Rectal smooth muscle tissue (tissue), 1 donor: ENCODE results near the gene ZBTB16.

Experiments used
- H3K27ac ChIP-seq: one replicate; pipeline ENCODE4 v1.7.0; 2013; ENCODE audit warnings: low read depth, low read length, inconsistent platforms
- H3K27me3 ChIP-seq: one replicate; pipeline ENCODE4 v1.7.0; 2013; ENCODE audit warnings: low read length; ENCODE audit not compliant: control insufficient read depth, insufficient read depth
- H3K36me3 ChIP-seq: one replicate; pipeline ENCODE4 v1.7.0; 2013; ENCODE audit warnings: low read length; ENCODE audit not compliant: control insufficient read depth, insufficient read depth
- H3K4me1 ChIP-seq: one replicate; pipeline ENCODE4 v1.7.0; 2013; ENCODE audit warnings: low read length; ENCODE audit not compliant: control insufficient read depth, insufficient read depth
- H3K4me3 ChIP-seq: one replicate; pipeline ENCODE4 v1.7.0; 2013; ENCODE audit warnings: low read length
- H3K9ac ChIP-seq: one replicate; pipeline ENCODE4 v1.7.0; 2013; ENCODE audit warnings: low read length

Gene ZBTB16

GRCh38 chr11:114239753-114240161, 180.2 kb downstream of the ZBTB16 start:
- H3K27me3 ChIP-seq = no peaks in the 10 kb centered on the region
- no peak overlapping the region for H3K4me3 ChIP-seq
- peaks cover 4% of the 10 kb centered on the region for H3K36me3 ChIP-seq
- no peak overlapping the region for H3K9ac ChIP-seq
- no peak overlapping the region for H3K27ac ChIP-seq
- peaks cover 6% of the 10 kb centered on the region for H3K4me1 ChIP-seq

- no peaks in the 10 kb centered on the region for H3K27me3 ChIP-seq
- no peak overlapping the region for H3K9ac ChIP-seq
- peaks cover 6% of the 10 kb centered on the region for H3K4me1 ChIP-seq
- H3K36me3 ChIP-seq = peaks cover 4% of the 10 kb centered on the region
- no peak overlapping the region for H3K4me3 ChIP-seq
- H3K27ac ChIP-seq = no peak overlapping the region
Observed at GRCh38 chr11:114242032-114242431, 182.5 kb downstream of the ZBTB16 start.

- H3K36me3 ChIP-seq = peaks cover 4% of the 10 kb centered on the region
- H3K27ac ChIP-seq = peak overlapping the region; percentile 8
- H3K4me1 ChIP-seq = peaks cover 6% of the 10 kb centered on the region
- H3K27me3 ChIP-seq = no peaks in the 10 kb centered on the region
- H3K4me3 ChIP-seq = no peak overlapping the region
- no peak overlapping the region for H3K9ac ChIP-seq
Observed at GRCh38 chr11:114243461-114244372, 184.2 kb downstream of the ZBTB16 start.

GRCh38 chr11:114244726-114245394, 185.3 kb downstream of the ZBTB16 start:
- no peak overlapping the region for H3K4me3 ChIP-seq
- peaks cover 4% of the 10 kb centered on the region for H3K36me3 ChIP-seq
- no peak overlapping the region for H3K9ac ChIP-seq
- no peaks in the 10 kb centered on the region for H3K27me3 ChIP-seq
- H3K4me1 ChIP-seq = peaks cover 6% of the 10 kb centered on the region
- no peak overlapping the region for H3K27ac ChIP-seq

- Histone ChIP-seq H3K27me3 (no peaks in the 10 kb centered on the region), H3K4me3 (no peak overlapping the region), H3K9ac (no peak overlapping the region), H3K27ac (no peak overlapping the region), H3K36me3 (peaks cover 4% of the 10 kb centered on the region), H3K4me1 (peaks cover 6% of the 10 kb centered on the region)
Observed at GRCh38 chr11:114246321-114247069, 187.0 kb downstream of the ZBTB16 start.

- H3K4me3 ChIP-seq = no peak overlapping the region
- H3K27me3 ChIP-seq = no peaks in the 10 kb centered on the region
- H3K9ac ChIP-seq = no peak overlapping the region
- peaks cover under 1% of the 10 kb centered on the region for H3K36me3 ChIP-seq
- peaks cover 6% of the 10 kb centered on the region for H3K4me1 ChIP-seq
- no peak overlapping the region for H3K27ac ChIP-seq
Observed at GRCh38 chr11:114247070-114247789, 187.7 kb downstream of the ZBTB16 start.

- Histone ChIP-seq H3K4me1 (no peaks in the 10 kb centered on the region), H3K36me3 (no peaks in the 10 kb centered on the region)
Observed at GRCh38 chr11:114250180-114250579, 190.7 kb downstream of the ZBTB16 start.

GRCh38 chr11:114250993-114251814, 191.7 kb downstream of the ZBTB16 start:
- H3K4me1 ChIP-seq = no peaks in the 10 kb centered on the region
- no peaks in the 10 kb centered on the region for H3K27me3 ChIP-seq
- H3K9ac ChIP-seq = no peak overlapping the region
- no peak overlapping the region for H3K4me3 ChIP-seq
- H3K36me3 ChIP-seq = no peaks in the 10 kb centered on the region
- H3K27ac ChIP-seq = no peak overlapping the region

More at GRCh38 chr11:114250180-114250579, 190.7 kb downstream of the ZBTB16 start:
- Histone ChIP-seq H3K27ac (no peak overlapping the region), H3K9ac (no peak overlapping the region), H3K27me3 (no peaks in the 10 kb centered on the region), H3K4me3 (no peak overlapping the region)

GRCh38 chr11:114251815-114252337, 192.4 kb downstream of the ZBTB16 start:
- no peaks in the 10 kb centered on the region for H3K4me1 ChIP-seq
- peak overlapping the region; percentile 56 for H3K27ac ChIP-seq
- no peaks in the 10 kb centered on the region for H3K36me3 ChIP-seq
- no peak overlapping the region for H3K9ac ChIP-seq
- no peaks in the 10 kb centered on the region for H3K27me3 ChIP-seq
- H3K4me3 ChIP-seq = no peak overlapping the region

- Histone ChIP-seq H3K9ac (no peak overlapping the region), H3K36me3 (no peaks in the 10 kb centered on the region), H3K4me3 (no peak overlapping the region), H3K27ac (no peak overlapping the region), H3K27me3 (no peaks in the 10 kb centered on the region), H3K4me1 (peaks cover 5% of the 10 kb centered on the region)
Observed at GRCh38 chr11:114252767-114253166, 193.3 kb downstream of the ZBTB16 start.

- no peak overlapping the region for H3K4me3 ChIP-seq
- H3K4me1 ChIP-seq = peaks cover 10% of the 10 kb centered on the region
- no peaks in the 10 kb centered on the region for H3K36me3 ChIP-seq
- no peak overlapping the region for H3K9ac ChIP-seq
- H3K27ac ChIP-seq = no peak overlapping the region
- H3K27me3 ChIP-seq = no peaks in the 10 kb centered on the region
Observed at GRCh38 chr11:114253771-114254170, 194.3 kb downstream of the ZBTB16 start.
